ENCODE results near the gene PLCB3. TPM values are rescaled to one million over a fixed set of nuclear protein-coding genes. Genes with fewer than 3 reads are reported as not detected.

Gene PLCB3
- polyA plus RNA-seq, 1 donor from 2014 or later = 2.1 TPM

DNA sequence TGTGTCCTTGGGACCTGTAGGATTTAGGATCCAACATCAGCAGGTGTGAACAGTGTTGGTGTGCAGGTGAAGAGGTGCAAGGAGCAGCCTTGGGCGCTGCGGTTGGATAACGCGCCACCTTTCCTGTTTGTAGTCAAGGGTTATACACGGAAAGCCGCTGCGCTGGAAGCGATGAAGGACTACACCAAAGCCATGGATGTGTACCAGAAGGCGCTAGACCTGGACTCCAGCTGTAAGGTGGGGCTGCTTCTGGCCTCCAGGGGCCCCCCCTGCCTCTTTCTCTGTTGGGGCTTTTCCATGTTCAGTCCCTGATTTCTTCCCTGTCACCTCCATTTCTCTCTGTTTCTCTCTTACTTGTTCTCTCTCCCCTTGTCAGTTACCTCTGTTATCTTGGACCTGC is 48.3 kb upstream of the PLCB3 start:
- Histone ChIP-seq H3K79me2 (replicated peaks; ENCODE audit: insufficient read depth, low read length) (no peaks in the 10 kb centered on the region), H3K4me2 (ENCODE audit: low read length) (no peak overlapping the region), H3K27me3 (ENCODE audit: insufficient read depth, low read depth, low read length) (no peaks in the 10 kb centered on the region), H3K9ac (ENCODE audit: low read length) (no peak overlapping the region), H3F3A (ENCODE audit: insufficient read depth, low read length, poor library complexity, severe bottlenecking) (no peaks in the 10 kb centered on the region), H3K9me3 (ENCODE audit: low read length) (no peaks in the 10 kb centered on the region), H3K36me3 (ENCODE audit: insufficient read depth, low read length) (peaks cover 6% of the 10 kb centered on the region), H2AFZ (ENCODE audit: low read depth, low read length) (no peak overlapping the region), H3K4me3 (ENCODE audit: low read length) (no peak overlapping the region), H4K20me1 (ENCODE audit: insufficient read depth) (no peaks in the 10 kb centered on the region), H3K27ac (ENCODE audit: low read length) (no peak overlapping the region), H3K9me2 (ENCODE audit: insufficient read depth, low read length) (no peaks in the 10 kb centered on the region)
- TF ChIP-seq, protein P1, sequence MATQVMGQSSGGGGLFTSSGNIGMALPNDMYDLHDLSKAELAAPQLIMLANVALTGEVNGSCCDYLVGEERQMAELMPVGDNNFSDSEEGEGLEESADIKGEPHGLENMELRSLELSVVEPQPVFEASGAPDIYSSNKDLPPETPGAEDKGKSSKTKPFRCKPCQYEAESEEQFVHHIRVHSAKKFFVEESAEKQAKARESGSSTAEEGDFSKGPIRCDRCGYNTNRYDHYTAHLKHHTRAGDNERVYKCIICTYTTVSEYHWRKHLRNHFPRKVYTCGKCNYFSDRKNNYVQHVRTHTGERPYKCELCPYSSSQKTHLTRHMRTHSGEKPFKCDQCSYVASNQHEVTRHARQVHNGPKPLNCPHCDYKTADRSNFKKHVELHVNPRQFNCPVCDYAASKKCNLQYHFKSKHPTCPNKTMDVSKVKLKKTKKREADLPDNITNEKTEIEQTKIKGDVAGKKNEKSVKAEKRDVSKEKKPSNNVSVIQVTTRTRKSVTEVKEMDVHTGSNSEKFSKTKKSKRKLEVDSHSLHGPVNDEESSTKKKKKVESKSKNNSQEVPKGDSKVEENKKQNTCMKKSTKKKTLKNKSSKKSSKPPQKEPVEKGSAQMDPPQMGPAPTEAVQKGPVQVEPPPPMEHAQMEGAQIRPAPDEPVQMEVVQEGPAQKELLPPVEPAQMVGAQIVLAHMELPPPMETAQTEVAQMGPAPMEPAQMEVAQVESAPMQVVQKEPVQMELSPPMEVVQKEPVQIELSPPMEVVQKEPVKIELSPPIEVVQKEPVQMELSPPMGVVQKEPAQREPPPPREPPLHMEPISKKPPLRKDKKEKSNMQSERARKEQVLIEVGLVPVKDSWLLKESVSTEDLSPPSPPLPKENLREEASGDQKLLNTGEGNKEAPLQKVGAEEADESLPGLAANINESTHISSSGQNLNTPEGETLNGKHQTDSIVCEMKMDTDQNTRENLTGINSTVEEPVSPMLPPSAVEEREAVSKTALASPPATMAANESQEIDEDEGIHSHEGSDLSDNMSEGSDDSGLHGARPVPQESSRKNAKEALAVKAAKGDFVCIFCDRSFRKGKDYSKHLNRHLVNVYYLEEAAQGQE (IDR thresholded peaks at IDR 0.05; ENCODE audit: borderline replicate concordance) = no peak
- TF ChIP-seq, protein P2, sequence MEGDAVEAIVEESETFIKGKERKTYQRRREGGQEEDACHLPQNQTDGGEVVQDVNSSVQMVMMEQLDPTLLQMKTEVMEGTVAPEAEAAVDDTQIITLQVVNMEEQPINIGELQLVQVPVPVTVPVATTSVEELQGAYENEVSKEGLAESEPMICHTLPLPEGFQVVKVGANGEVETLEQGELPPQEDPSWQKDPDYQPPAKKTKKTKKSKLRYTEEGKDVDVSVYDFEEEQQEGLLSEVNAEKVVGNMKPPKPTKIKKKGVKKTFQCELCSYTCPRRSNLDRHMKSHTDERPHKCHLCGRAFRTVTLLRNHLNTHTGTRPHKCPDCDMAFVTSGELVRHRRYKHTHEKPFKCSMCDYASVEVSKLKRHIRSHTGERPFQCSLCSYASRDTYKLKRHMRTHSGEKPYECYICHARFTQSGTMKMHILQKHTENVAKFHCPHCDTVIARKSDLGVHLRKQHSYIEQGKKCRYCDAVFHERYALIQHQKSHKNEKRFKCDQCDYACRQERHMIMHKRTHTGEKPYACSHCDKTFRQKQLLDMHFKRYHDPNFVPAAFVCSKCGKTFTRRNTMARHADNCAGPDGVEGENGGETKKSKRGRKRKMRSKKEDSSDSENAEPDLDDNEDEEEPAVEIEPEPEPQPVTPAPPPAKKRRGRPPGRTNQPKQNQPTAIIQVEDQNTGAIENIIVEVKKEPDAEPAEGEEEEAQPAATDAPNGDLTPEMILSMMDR (IDR thresholded peaks at IDR 0.05; ENCODE audit: poor library complexity, severe bottlenecking) = no peak
- no peak for TF ChIP-seq EZH2 (IDR thresholded peaks at IDR 0.05; ENCODE audit: borderline replicate concordance, insufficient read depth, low read length, poor library complexity, severe bottlenecking)
- no peak for TF ChIP-seq POLR2AphosphoS5 (IDR thresholded peaks at IDR 0.05)
- no peak for TF ChIP-seq RAD21 (conservative IDR thresholded peaks at IDR 0.05)
- TF ChIP-seq TAF1 (IDR thresholded peaks at IDR 0.05; ENCODE audit: low read depth) = no peak
- no peak for TF ChIP-seq SMC3 (conservative IDR thresholded peaks at IDR 0.05; ENCODE audit: poor library complexity)
- TF ChIP-seq EP300 (conservative IDR thresholded peaks at IDR 0.05; ENCODE audit: poor library complexity, severe bottlenecking) = no peak
- TF ChIP-seq MXI1 (conservative IDR thresholded peaks at IDR 0.05; ENCODE audit: poor library complexity, severe bottlenecking) = no peak

DNA sequence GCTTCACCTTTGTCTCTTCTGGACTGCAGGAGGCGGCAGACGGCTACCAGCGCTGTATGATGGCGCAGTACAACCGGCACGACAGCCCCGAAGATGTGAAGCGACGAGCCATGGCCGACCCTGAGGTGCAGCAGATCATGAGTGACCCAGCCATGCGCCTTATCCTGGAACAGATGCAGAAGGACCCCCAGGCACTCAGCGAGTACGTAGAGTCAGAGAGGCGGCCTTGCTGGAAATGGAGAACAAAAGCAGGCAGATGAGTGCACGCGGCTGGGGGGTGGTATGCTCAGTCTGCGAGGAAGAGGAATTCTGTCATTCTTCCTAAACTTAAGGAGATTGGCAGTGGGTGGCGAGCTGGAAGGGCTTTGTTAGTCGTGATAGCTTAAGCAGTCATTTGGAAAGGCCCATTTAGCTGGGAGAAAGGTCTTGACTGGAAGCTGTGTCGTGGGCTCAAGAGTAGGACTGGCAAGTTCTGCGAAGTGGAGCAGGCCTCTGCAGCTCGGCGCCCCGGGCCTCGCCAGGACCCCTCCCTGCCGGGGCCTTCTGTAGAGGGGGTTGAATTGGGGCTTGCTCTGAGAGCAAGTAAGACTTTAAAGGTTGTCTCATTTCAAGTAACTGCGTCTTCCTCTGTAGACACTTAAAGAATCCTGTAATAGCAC is 47.8 kb upstream of the PLCB3 start:
- H3K27ac ChIP-seq (ENCODE audit: low read length) = no peak overlapping the region
- H4K20me1 ChIP-seq (ENCODE audit: insufficient read depth) = no peaks in the 10 kb centered on the region
- H3K36me3 ChIP-seq (ENCODE audit: insufficient read depth, low read length) = peaks cover 6% of the 10 kb centered on the region
- H3K9me2 ChIP-seq (ENCODE audit: insufficient read depth, low read length) = no peaks in the 10 kb centered on the region
- TF ChIP-seq TAF1 (IDR thresholded peaks at IDR 0.05; ENCODE audit: low read depth) (no peak), MXI1 (conservative IDR thresholded peaks at IDR 0.05; ENCODE audit: poor library complexity, severe bottlenecking) (no peak), RAD21 (conservative IDR thresholded peaks at IDR 0.05) (no peak)
- no peak overlapping the region for H3K9ac ChIP-seq (ENCODE audit: low read length)
- H3K4me2 ChIP-seq (ENCODE audit: low read length) = no peak overlapping the region
- H3K9me3 ChIP-seq (ENCODE audit: low read length) = no peaks in the 10 kb centered on the region
- no peak overlapping the region for H2AFZ ChIP-seq (ENCODE audit: low read depth, low read length)
- no peaks in the 10 kb centered on the region for H3K27me3 ChIP-seq (ENCODE audit: insufficient read depth, low read depth, low read length)
- H3K79me2 ChIP-seq (replicated peaks; ENCODE audit: insufficient read depth, low read length) = no peaks in the 10 kb centered on the region
- no peak overlapping the region for H3K4me3 ChIP-seq (ENCODE audit: low read length)
- H3F3A ChIP-seq (ENCODE audit: insufficient read depth, low read length, poor library complexity, severe bottlenecking) = no peaks in the 10 kb centered on the region
